ENCODE data around the gene HNF4A. TPM values are rescaled to one million over a fixed set of nuclear protein-coding genes. Genes with fewer than 3 reads are reported as not detected.

The HNF4A gene
- total and polyA plus RNA-seq, 2 of the 13 experiments (the other 11 are each of a cell fraction or from before 2014, with no cell fraction given), result 80.9 to 169 TPM

DNA sequence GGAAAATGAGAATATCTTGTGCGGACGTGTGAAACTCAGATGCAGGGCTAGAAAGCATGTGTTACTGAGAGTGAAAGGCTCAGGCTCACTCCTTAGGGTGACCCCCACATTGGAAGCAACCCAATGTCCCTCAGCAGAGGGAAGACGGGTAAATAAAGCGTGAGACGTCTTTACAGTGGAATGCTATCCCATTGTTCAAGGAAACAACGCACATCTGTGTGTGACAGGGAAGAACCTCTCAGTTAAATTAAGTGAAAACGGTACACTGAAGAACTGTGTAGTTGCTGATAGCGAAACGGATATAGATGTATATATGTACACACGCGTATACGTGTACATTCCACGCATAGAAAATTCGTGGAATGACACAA, 839 bp downstream of the HNF4A start (continued):
- TF ChIP-seq ZNF609 (CRISPR knock-in tag; IDR thresholded peaks at IDR 0.05; ENCODE audit: borderline replicate concordance), result peak; percentile 27; the same call in 1 of the 2 replicates
- no peak for TF ChIP-seq MBD4 (IDR thresholded peaks at IDR 0.05; ENCODE audit: borderline replicate concordance, low read length)
- TF ChIP-seq ATF7 (IDR thresholded peaks at IDR 0.05), result no peak
- no peak for TF ChIP-seq ATF7 (CRISPR knock-in tag; IDR thresholded peaks at IDR 0.05)
- 0 out of 2 replicates have a peak, but pooled peaks have one; percentile 17 for TF ChIP-seq HDAC2 (CRISPR knock-in tag; IDR thresholded peaks at IDR 0.05)
- no peak for TF ChIP-seq ZNF30 (CRISPR knock-in tag; IDR thresholded peaks at IDR 0.05)
- 0 out of 2 replicates have a peak, but pooled peaks have one; percentile 37 for TF ChIP-seq DPF2 (CRISPR knock-in tag; IDR thresholded peaks at IDR 0.05; ENCODE audit: borderline replicate concordance, low read depth)
- TF ChIP-seq, protein P1, sequence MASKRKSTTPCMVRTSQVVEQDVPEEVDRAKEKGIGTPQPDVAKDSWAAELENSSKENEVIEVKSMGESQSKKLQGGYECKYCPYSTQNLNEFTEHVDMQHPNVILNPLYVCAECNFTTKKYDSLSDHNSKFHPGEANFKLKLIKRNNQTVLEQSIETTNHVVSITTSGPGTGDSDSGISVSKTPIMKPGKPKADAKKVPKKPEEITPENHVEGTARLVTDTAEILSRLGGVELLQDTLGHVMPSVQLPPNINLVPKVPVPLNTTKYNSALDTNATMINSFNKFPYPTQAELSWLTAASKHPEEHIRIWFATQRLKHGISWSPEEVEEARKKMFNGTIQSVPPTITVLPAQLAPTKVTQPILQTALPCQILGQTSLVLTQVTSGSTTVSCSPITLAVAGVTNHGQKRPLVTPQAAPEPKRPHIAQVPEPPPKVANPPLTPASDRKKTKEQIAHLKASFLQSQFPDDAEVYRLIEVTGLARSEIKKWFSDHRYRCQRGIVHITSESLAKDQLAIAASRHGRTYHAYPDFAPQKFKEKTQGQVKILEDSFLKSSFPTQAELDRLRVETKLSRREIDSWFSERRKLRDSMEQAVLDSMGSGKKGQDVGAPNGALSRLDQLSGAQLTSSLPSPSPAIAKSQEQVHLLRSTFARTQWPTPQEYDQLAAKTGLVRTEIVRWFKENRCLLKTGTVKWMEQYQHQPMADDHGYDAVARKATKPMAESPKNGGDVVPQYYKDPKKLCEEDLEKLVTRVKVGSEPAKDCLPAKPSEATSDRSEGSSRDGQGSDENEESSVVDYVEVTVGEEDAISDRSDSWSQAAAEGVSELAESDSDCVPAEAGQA (IDR thresholded peaks at IDR 0.05; ENCODE audit: low read depth), result 0 out of 2 replicates have a peak, but pooled peaks have one; percentile 27
- TF ChIP-seq, protein P1 (CRISPR knock-in tag; IDR thresholded peaks at IDR 0.05; ENCODE audit: borderline replicate concordance), result no peak
- TF ChIP-seq ARNTL (CRISPR knock-in tag; IDR thresholded peaks at IDR 0.05), result peak; percentile 8; the same call in 1 of the 2 replicates
- peak; percentile 65; the same call in 1 of the 2 replicates for TF ChIP-seq SOX5 (CRISPR knock-in tag; IDR thresholded peaks at IDR 0.05; ENCODE audit: borderline replicate concordance)
- 0 out of 2 replicates have a peak, but pooled peaks have one; percentile 11 for TF ChIP-seq ZFP36L2 (CRISPR knock-in tag; IDR thresholded peaks at IDR 0.05)
- TF ChIP-seq, protein P2, sequence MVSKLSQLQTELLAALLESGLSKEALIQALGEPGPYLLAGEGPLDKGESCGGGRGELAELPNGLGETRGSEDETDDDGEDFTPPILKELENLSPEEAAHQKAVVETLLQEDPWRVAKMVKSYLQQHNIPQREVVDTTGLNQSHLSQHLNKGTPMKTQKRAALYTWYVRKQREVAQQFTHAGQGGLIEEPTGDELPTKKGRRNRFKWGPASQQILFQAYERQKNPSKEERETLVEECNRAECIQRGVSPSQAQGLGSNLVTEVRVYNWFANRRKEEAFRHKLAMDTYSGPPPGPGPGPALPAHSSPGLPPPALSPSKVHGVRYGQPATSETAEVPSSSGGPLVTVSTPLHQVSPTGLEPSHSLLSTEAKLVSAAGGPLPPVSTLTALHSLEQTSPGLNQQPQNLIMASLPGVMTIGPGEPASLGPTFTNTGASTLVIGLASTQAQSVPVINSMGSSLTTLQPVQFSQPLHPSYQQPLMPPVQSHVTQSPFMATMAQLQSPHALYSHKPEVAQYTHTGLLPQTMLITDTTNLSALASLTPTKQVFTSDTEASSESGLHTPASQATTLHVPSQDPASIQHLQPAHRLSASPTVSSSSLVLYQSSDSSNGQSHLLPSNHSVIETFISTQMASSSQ (IDR thresholded peaks at IDR 0.05; ENCODE audit: low read depth), result 0 out of 2 replicates have a peak, but pooled peaks have one; percentile 2
- TF ChIP-seq, protein P2 (CRISPR knock-in tag; IDR thresholded peaks at IDR 0.05; ENCODE audit: borderline replicate concordance), result no peak
- TF ChIP-seq EEA1 (CRISPR knock-in tag; IDR thresholded peaks at IDR 0.05; ENCODE audit: borderline replicate concordance), result 0 out of 2 replicates have a peak, but pooled peaks have one; percentile 3
- no peak for TF ChIP-seq ZNF75D (CRISPR knock-in tag; IDR thresholded peaks at IDR 0.05; ENCODE audit: borderline replicate concordance)
